GM12878 (cell line): Measurements from ENCODE around the gene THAP3. TPM values are rescaled to one million over a fixed set of nuclear protein-coding genes. Genes with fewer than 3 reads are reported as not detected.

ENCODE experiments used
- ATAC-seq: fragments of 200-7000 bp; cut with Tn5 transposase; 3 replicates; pipeline ENCODE4 v1.9.1; 2020; ENCODE audit warnings: mild to moderate bottlenecking, moderate library complexity
- BruUV-seq: library from RNA; stranded (reverse); fragments of 400-500 nt; replicated peaks from 2 replicates; lab custom pipeline; 2021; lab: Mats Ljungman, UMichigan
- CTCF ChIA-PET: fragments of 300-600 bp; sonication (Branson Sonifier 250); formaldehyde crosslinking; extraction: SDS; loops from one replicate; lab custom pipeline; 2021; ENCODE audit warnings: inconsistent platforms; lab: Yijun Ruan, JAX
- POLR2A ChIA-PET: fragments of 350-600 bp; formaldehyde crosslinking; extraction: SDS; loops from one replicate; lab custom pipeline; 2021; ENCODE audit warnings: inconsistent platforms; lab: Charles Lee
- RAD21 ChIA-PET: fragments of 300-600 bp; sonication (Branson Sonifier 250); formaldehyde crosslinking; loops from one replicate; lab custom pipeline; 2023; ENCODE audit warnings: antibody characterized with exemption; ENCODE audit not compliant: unreplicated experiment; lab: Charles Lee
- SMC1A ChIA-PET: fragments of 300-600 bp; sonication (Branson Sonifier 250); formaldehyde crosslinking; loops from one replicate; lab custom pipeline; 2023; ENCODE audit not compliant: unreplicated experiment, uncharacterized antibody; lab: Charles Lee
- DNase-seq: peaks from one replicate; pipeline ENCODE4 v3.0.0-alpha.2; 2011; ENCODE audit warnings: low read depth, low spot score
- FAIRE-seq: peaks from 3 replicates; lab custom pipeline; 2011; peaks lifted over from hg19 to GRCh38; lab: Jason Lieb, UNC
- H2AFZ ChIP-seq: 2 replicates; pipeline ENCODE4 v1.6.0; 2011; ENCODE audit warnings: low read depth, low read length, control low read depth; ENCODE audit not compliant: control insufficient read depth
- H3K27ac ChIP-seq: 2 replicates; pipeline ENCODE4 v1.5.1; 2011; ENCODE audit warnings: control low read depth; ENCODE audit not compliant: control insufficient read depth, insufficient read depth
- H3K27me3 ChIP-seq, 2 experiments: replicated peaks in 1 of 2; 2 replicates each; pipeline versions ENCODE4 v1.6.0 to v1.6.1; 2011; ENCODE audit warnings: low read length in 1 of 2; ENCODE audit not compliant: control insufficient read depth in 2 of 2, insufficient read depth in 2 of 2
- H3K36me3 ChIP-seq, 2 experiments: 2 replicates each; pipeline ENCODE4 v1.5.1; 2011; ENCODE audit warnings: low read length in 1 of 2; ENCODE audit not compliant: control insufficient read depth in 2 of 2, insufficient read depth in 2 of 2
- H3K4me1 ChIP-seq: 2 replicates; pipeline ENCODE4 v1.6.1; 2011; ENCODE audit warnings: mild to moderate bottlenecking, low read length, moderate library complexity, mixed read lengths; ENCODE audit not compliant: control insufficient read depth, insufficient read depth
- H3K4me2 ChIP-seq: 2 replicates; pipeline ENCODE4 v1.6.0; 2011; ENCODE audit warnings: control low read depth; ENCODE audit not compliant: control insufficient read depth, insufficient read depth
- H3K4me3 ChIP-seq: fragments of 200-600 bp; sonication (generic); 2 replicates; pipeline ENCODE4 v1.5.1; 2016
- H3K79me2 ChIP-seq: 2 replicates; pipeline ENCODE4 v1.6.0; 2011; ENCODE audit warnings: low read length; ENCODE audit not compliant: control insufficient read depth, insufficient read depth
- H3K9ac ChIP-seq: 2 replicates; pipeline ENCODE4 v1.8.0; 2011; ENCODE audit warnings: low read length, control low read depth, mixed read lengths; ENCODE audit not compliant: control insufficient read depth, insufficient read depth
- H3K9me3 ChIP-seq: replicated peaks from 3 replicates; pipeline ENCODE4 v1.5.1; 2011; ENCODE audit warnings: mild to moderate bottlenecking, low read length; ENCODE audit not compliant: control insufficient read depth, insufficient read depth
- H4K20me1 ChIP-seq: 2 replicates; pipeline ENCODE4 v1.6.0; 2011; ENCODE audit not compliant: control insufficient read depth, insufficient read depth
- BMI1 ChIP-seq: fragments of 450-650 bp; IDR thresholded peaks from 2 replicates; pipeline ENCODE4 v1.6.1; 2016; ENCODE audit warnings: mild to moderate bottlenecking, moderate library complexity, borderline replicate concordance
- EZH2 ChIP-seq: IDR thresholded peaks from 2 replicates; pipeline ENCODE4 v1.6.1; 2012; ENCODE audit warnings: low read depth, mild to moderate bottlenecking, control low read depth, inconsistent platforms, low read length, borderline replicate concordance; ENCODE audit not compliant: control insufficient read depth
- HSF1 ChIP-seq: fragments of 150-350 bp; IDR thresholded peaks from 2 replicates; pipeline ENCODE4 v1.6.1; 2014; ENCODE audit warnings: mild to moderate bottlenecking, low read depth, low read length
- IRF4 ChIP-seq: IDR thresholded peaks from 2 replicates; pipeline ENCODE4 v1.6.1; 2011; ENCODE audit warnings: low read depth, low read length
- RAD21 ChIP-seq: IDR thresholded peaks from 2 replicates; pipeline ENCODE4 v1.6.1; 2011; ENCODE audit warnings: mild to moderate bottlenecking, low read depth, low read length, moderate library complexity; ENCODE audit not compliant: insufficient read depth
- RFX5 ChIP-seq: IDR thresholded peaks from 2 replicates; pipeline ENCODE4 v1.6.1; 2011; ENCODE audit warnings: low read depth, low read length, improper control_type of control experiment
- SIN3A ChIP-seq: IDR thresholded peaks from 2 replicates; pipeline ENCODE4 v1.6.1; 2012; ENCODE audit warnings: low read depth, low read length, improper control_type of control experiment
- SP1 ChIP-seq: IDR thresholded peaks from one replicate; pipeline ENCODE4 v1.6.1; 2011; ENCODE audit warnings: low read depth, low read length
- SREBF2 ChIP-seq: IDR thresholded peaks from 2 replicates; pipeline ENCODE4 v1.6.1; 2012; ENCODE audit warnings: mild to moderate bottlenecking, low read length
- STAT3 ChIP-seq: IDR thresholded peaks from 2 replicates; pipeline ENCODE4 v1.6.1; 2011; ENCODE audit warnings: low read depth, low read length, improper control_type of control experiment
- TCF3 ChIP-seq: IDR thresholded peaks from 2 replicates; pipeline ENCODE4 v1.6.1; 2012; ENCODE audit warnings: low read depth, mild to moderate bottlenecking, low read length, borderline replicate concordance; ENCODE audit not compliant: insufficient read depth
- WRNIP1 ChIP-seq: IDR thresholded peaks from 2 replicates; pipeline ENCODE4 v1.6.1; 2011; ENCODE audit warnings: low read depth, low read length, improper control_type of control experiment, borderline replicate concordance
- ZBTB33 ChIP-seq: fragments of 450-650 bp; IDR thresholded peaks from 2 replicates; pipeline ENCODE4 v1.6.1; 2017; ENCODE audit warnings: mild to moderate bottlenecking
- ZNF384 ChIP-seq: IDR thresholded peaks from 2 replicates; pipeline ENCODE4 v1.6.1; 2012; ENCODE audit warnings: low read depth, mild to moderate bottlenecking, low read length, improper control_type of control experiment, borderline replicate concordance
- ZSCAN29 ChIP-seq: fragments of 450-650 bp; IDR thresholded peaks from 2 replicates; pipeline ENCODE4 v1.6.1; 2017; ENCODE audit warnings: mild to moderate bottlenecking, moderate library complexity
- WGBS: methylation state at CpG from one replicate; pipeline ENCODE4 v1.1.6; 2016; ENCODE audit warnings: low lambda C conversion rate; ENCODE audit not compliant: insufficient replicate concordance, insufficient coverage; ENCODE audit errors: missing lambda C conversion rate; 5-methylcytosine and 5-hydroxymethylcytosine counted together
- in situ Hi-C: fragments of 300-500 bp; cut with MboI; formaldehyde crosslinking; loops from 9 replicates; pipeline ENCODE4 v1.14.3; 2018; ENCODE audit warnings: mixed read lengths
- intact Hi-C: fragments of 100-400 bp; cut with micrococcal nuclease; formaldehyde crosslinking; loops from one replicate; pipeline ENCODE4 v1.14.2; 2022; ENCODE audit not compliant: unreplicated experiment
- polyA plus RNA-seq, 11 experiments: library from polyadenylated mRNA; depleted of rRNA in 4 of 11; unstranded in 6 of 11; stranded (reverse) in 5 of 11; fragments of >200 nt; fragmentation: Nextera tagmentation in 4 of 11; fragmentation: Illumina TruSeq in 1 of 11; extraction: Ambion mirVana in 4 of 11; extraction: Trizol in 1 of 11; gene quantifications; 1 replicate in 1 of 11; 2 replicates in 10 of 11; pipeline versions ENCODE4 v1.2.1 to v1.2.3, GENCODE V29; 2011 to 2016; ENCODE audit warnings: inconsistent platforms in 2 of 11, missing spikeins in 2 of 11, low read depth in 1 of 11
- total RNA-seq, 4 experiments: library from RNA; depleted of rRNA in 3 of 4; stranded (reverse); fragments of >200 nt in 3 of 4; fragmentation: Illumina TruSeq in 1 of 4; extraction: Trizol in 1 of 4; gene quantifications; 2 replicates each; pipeline versions ENCODE4 v1.2.1 to v1.2.3, GENCODE V29; 2013 to 2021

Gene THAP3
- total and polyA plus RNA-seq, 10 of the 15 experiments (the other 5 are each of a cell fraction or from before 2014, with no cell fraction given): 1.5 to 19.5 (median 11.9) TPM

GRCh38 chr1:6673816-6674398 is 49.2 kb downstream of the THAP3 start:
- ChIA-PET SMC1A (no interaction called here), CTCF (no interaction called here), POLR2A (no interaction called here), RAD21 (no interaction called here)
- no peaks in the 10 kb centered on the region for H3K79me2 ChIP-seq
- H3K36me3 ChIP-seq: peaks cover 0 to 10% of the 10 kb centered on the region in 2 experiments
- no peaks in the 10 kb centered on the region for H3K27me3 ChIP-seq
- ATAC-seq (no peak), FAIRE-seq (no peak), DNase-seq (no peak)
- 72% methylated on average over 5 of the region's 5 CpGs for WGBS
- H2AFZ ChIP-seq: no peak overlapping the region
- intact Hi-C loops (no loop called here), in situ Hi-C loops (no loop called here)
- no peaks in the 10 kb centered on the region for H3K9me3 ChIP-seq
- H3K4me2 ChIP-seq: no peak overlapping the region
- H3K4me1 ChIP-seq: no peaks in the 10 kb centered on the region
- no peak overlapping the region for H3K27ac ChIP-seq
- H4K20me1 ChIP-seq: no peaks in the 10 kb centered on the region
- no peak overlapping the region for H3K9ac ChIP-seq
- no TSS peak for BruUV-seq
- TF ChIP-seq ZNF384: no peak
- TF ChIP-seq IRF4: no peak
- no peak for TF ChIP-seq HSF1
- TF ChIP-seq SIN3A: no peak
- no peak overlapping the region for H3K4me3 ChIP-seq

DNA sequence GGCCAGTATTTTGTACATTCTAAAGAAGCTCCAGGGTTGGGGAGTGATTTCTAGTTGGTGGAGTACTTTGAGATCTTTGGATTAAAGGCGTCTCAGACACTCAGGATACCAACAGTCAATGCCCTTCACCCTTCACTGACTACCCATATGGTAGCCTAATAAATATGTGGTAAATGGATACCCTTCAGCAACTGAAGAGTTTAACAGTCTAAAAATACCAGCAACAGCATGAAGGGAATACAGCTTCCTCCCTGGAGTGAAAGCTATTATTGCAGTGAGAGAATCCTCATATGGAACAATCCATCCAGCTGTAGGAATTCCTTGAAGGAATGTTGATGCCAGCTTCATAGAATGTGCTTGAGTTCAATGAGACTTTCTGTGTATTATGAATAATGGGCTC is 50.1 kb downstream of the THAP3 start:
- peaks cover 0 to 10% of the 10 kb centered on the region in 2 experiments for H3K36me3 ChIP-seq
- TF ChIP-seq SP1: no peak
- TF ChIP-seq EZH2: no peak
- TF ChIP-seq SREBF2: no peak
- TF ChIP-seq ZBTB33: no peak
- TF ChIP-seq ZSCAN29: no peak
- no peak for TF ChIP-seq WRNIP1
- no peak for TF ChIP-seq RFX5
- TF ChIP-seq IRF4: no peak
- no peak for TF ChIP-seq RAD21
- TF ChIP-seq BMI1: no peak
- TF ChIP-seq TCF3: no peak
- no peak for TF ChIP-seq STAT3
- TF ChIP-seq, all 136 proteins: peak for 0
- no peak for FAIRE-seq

More for the DNA sequence above, 50.1 kb downstream of the THAP3 start:
- no peaks in the 10 kb centered on the region for H3K4me1 ChIP-seq
- intact Hi-C loops (no loop called here), in situ Hi-C loops (no loop called here)
- ChIA-PET POLR2A (no interaction called here), SMC1A (no interaction called here), CTCF (no interaction called here), RAD21 (no interaction called here)
- WGBS: 100% methylated on average over 1 of the region's 1 CpG
- H3K27me3 ChIP-seq: no peaks in the 10 kb centered on the region
- H3K27ac ChIP-seq: no peak overlapping the region
- BruUV-seq: no TSS peak
- ATAC-seq: no peak
- no peak overlapping the region for H3K4me3 ChIP-seq
- no peak for DNase-seq
- no peaks in the 10 kb centered on the region for H4K20me1 ChIP-seq
- no peaks in the 10 kb centered on the region for H3K9me3 ChIP-seq
- no peaks in the 10 kb centered on the region for H3K79me2 ChIP-seq
- H3K9ac ChIP-seq: no peak overlapping the region
- H2AFZ ChIP-seq: no peak overlapping the region
- no peak overlapping the region for H3K4me2 ChIP-seq
